Ovary (tissue), 9 donors: ENCODE measurements around the gene TTC28. TPM values are rescaled to one million over a fixed set of nuclear protein-coding genes. Genes with fewer than 3 reads are reported as not detected.

Source experiments
- DNase-seq, 5 donors: peaks; one replicate each; pipeline ENCODE4 v3.0.0-alpha.2; 2019 to 2020
- H3K27ac ChIP-seq, 2 donors: fragments of 200-600 bp; one replicate each; pipeline versions ENCODE4 v1.5.1 to v1.8.0; 2019 to 2022
- H3K27me3 ChIP-seq: fragments of 200-600 bp; one replicate; pipeline ENCODE4 v1.8.0; 2022
- H3K36me3 ChIP-seq: fragments of 200-600 bp; sonication (generic); one replicate; pipeline ENCODE4 v1.5.1; 2019
- H3K4me1 ChIP-seq: one replicate; pipeline ENCODE4 v1.8.1; 2013; ENCODE audit warnings: mild to moderate bottlenecking, moderate library complexity; ENCODE audit not compliant: insufficient read depth
- H3K4me3 ChIP-seq: fragments of 200-600 bp; sonication (generic); one replicate; pipeline ENCODE4 v1.5.1; 2017
- H3K9me3 ChIP-seq, 2 donors: fragments of 200-600 bp in 1 of 2; sonication (generic) in 1 of 2; one replicate each; pipeline versions ENCODE4 v1.5.1 to v1.8.1; 2013 to 2019; ENCODE audit warnings: mild to moderate bottlenecking in 1 of 2, moderate library complexity in 1 of 2
- EP300 ChIP-seq: sonication (generic); formaldehyde crosslinking; IDR thresholded peaks from one replicate; pipeline ENCODE4 v1.6.1; 2017; ENCODE audit warnings: antibody characterized with exemption
- POLR2A ChIP-seq: fragments of 450-650 bp; IDR thresholded peaks from one replicate; pipeline ENCODE4 v1.6.1; 2017; ENCODE audit warnings: antibody characterized with exemption, mild to moderate bottlenecking, moderate library complexity
- WGBS, 3 donors: extraction: QIAGEN DNeasy Blood & Tissue Kit in 1 of 3; methylation state at CpG; one replicate each; pipeline versions ENCODE4 v1.1.5 to v1.1.7; 2013 to 2017; 5-methylcytosine and 5-hydroxymethylcytosine counted together
- intact Hi-C, 4 donors: fragments of 100-400 bp; cut with DNase I; formaldehyde crosslinking; loops; one replicate each; pipeline versions ENCODE4 v1.11.0 to v1.15.1; 2022 to 2023
- polyA plus RNA-seq, 2 donors: library from polyadenylated mRNA; stranded (reverse); fragments of 200-250 nt in 1 of 2; fragments of 350-450 nt in 1 of 2; fragmentation: Illumina TruSeq in 1 of 2; extraction: RNeasy Lipid Tissue Mini Kit (QIAGEN cat#74804) in 1 of 2; gene quantifications; one replicate each; pipeline ENCODE4 v1.2.3, GENCODE V29; 2013 to 2014
- total RNA-seq, 7 donors: library from RNA; depleted of rRNA in 2 of 7; stranded (reverse); fragments of >200 nt in 2 of 7; fragmentation: NEBNext Ultra II Directional in 3 of 7; extraction: Animal tissue kit (Norgen Biotek cat#: 25700) in 3 of 7; gene quantifications; one replicate each; pipeline versions ENCODE4 v1.1.0 to v1.2.4, GENCODE V29; 2016 to 2023
- TF ChIP-seq, protein P1 (sequence below), 3 donors: fragments of 450-650 bp in 2 of 3; fragments of 200-600 bp in 1 of 3; IDR thresholded peaks; one replicate each; pipeline versions ENCODE4 v1.5.1 to v1.8.0; 2016 to 2022; ENCODE audit warnings: antibody characterized with exemption in 3 of 3, mild to moderate bottlenecking in 1 of 3
- donor health status: DM: no; HTN: no; CAD: no; lungs with moderate emphysema.
- donor health status: DM: no; HTN: no; CAD: no.
- donor health status: Bipolar disorder and iron deficiency.
- donor health status: DM: yes; HTN: yes; CAD: no.
- donor health status: DM: no; HTN: no; CAD: no.
- donor health status: DM: yes; HTN: yes; CAD: no.

Gene TTC28
- total and polyA plus RNA-seq, 9 donors, result 16.7 to 127 (median 72.9) TPM

DNA sequence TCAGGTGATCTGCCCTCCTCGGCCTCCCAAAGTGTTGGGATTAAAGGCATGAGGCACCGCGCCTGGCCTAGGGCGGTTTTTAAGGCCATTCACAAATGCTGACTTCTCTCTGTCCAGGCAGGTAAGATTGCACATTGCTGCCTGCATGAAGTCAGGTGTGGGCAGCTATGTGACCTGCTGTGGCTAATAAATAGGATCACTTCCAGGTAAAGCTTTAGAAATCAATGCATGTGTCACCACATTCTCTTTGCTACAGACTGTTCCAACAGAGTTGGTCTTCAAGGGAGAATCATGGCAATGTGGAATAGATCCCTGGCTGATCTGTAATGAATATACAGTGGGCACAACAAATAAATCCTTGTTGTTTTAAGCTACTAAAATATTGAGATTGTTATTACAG is 500.2 kb downstream of the TTC28 start:
- intact Hi-C loops, result no loop called here

DNA sequence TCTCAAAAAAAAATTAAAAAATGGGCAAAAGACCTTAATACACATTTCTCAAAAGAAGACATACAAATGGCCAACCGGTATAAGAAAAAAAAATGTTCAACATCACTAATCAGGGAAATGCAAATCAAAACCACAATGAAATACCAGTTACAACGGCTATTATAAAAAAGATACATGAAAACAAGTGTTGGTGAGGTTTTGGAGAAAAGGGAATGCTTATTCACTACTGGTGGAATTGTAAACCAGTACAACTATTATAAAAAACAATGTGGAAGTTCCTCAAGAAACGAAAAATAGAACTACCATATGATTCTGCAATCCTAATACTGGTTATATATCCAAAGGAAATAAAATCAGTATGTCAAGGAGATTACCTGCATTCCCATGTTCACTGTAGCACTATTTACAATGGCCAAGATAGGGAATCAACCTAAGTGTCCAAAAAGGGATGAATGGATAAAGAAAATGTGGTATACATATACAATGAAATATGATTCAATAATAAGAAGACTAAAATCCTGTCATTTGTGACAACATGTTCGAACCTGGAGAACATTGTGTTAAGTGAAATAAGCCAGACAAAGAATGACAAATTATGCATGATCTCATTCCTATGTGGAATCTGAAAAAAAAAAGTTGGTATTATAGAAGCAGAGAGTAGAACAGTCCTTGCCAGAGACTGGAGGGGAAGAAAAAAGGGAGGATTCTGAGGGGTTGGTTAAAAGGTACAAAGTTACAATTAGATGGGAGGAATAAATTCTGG is 503.7 kb downstream of the TTC28 start:
- H3K4me1 ChIP-seq, result no peaks in the 10 kb centered on the region
- 89 to 97% (median 96%) methylated on average over 4 of the region's 4 CpGs for WGBS, 3 donors
- no peak for DNase-seq
- no peak overlapping the region for H3K27ac ChIP-seq
- no peaks in the 10 kb centered on the region for H3K36me3 ChIP-seq
- H3K4me3 ChIP-seq, result no peak overlapping the region
- intact Hi-C loops, result no loop called here
- H3K27me3 ChIP-seq, result no peaks in the 10 kb centered on the region
- H3K9me3 ChIP-seq, result no peaks in the 10 kb centered on the region
- TF ChIP-seq, protein P1, sequence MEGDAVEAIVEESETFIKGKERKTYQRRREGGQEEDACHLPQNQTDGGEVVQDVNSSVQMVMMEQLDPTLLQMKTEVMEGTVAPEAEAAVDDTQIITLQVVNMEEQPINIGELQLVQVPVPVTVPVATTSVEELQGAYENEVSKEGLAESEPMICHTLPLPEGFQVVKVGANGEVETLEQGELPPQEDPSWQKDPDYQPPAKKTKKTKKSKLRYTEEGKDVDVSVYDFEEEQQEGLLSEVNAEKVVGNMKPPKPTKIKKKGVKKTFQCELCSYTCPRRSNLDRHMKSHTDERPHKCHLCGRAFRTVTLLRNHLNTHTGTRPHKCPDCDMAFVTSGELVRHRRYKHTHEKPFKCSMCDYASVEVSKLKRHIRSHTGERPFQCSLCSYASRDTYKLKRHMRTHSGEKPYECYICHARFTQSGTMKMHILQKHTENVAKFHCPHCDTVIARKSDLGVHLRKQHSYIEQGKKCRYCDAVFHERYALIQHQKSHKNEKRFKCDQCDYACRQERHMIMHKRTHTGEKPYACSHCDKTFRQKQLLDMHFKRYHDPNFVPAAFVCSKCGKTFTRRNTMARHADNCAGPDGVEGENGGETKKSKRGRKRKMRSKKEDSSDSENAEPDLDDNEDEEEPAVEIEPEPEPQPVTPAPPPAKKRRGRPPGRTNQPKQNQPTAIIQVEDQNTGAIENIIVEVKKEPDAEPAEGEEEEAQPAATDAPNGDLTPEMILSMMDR (IDR thresholded peaks at IDR 0.05), result no peak
- TF ChIP-seq POLR2A (no peak), EP300 (no peak)

More for the DNA sequence above, 500.2 kb downstream of the TTC28 start:
- TF ChIP-seq POLR2A (no peak), EP300 (no peak)
- TF ChIP-seq, protein P1 (IDR thresholded peaks at IDR 0.05), result no peak
- Histone ChIP-seq H3K4me1 (no peaks in the 10 kb centered on the region), H3K36me3 (no peaks in the 10 kb centered on the region), H3K27me3 (no peaks in the 10 kb centered on the region), H3K4me3 (no peak overlapping the region), H3K27ac (no peak overlapping the region), H3K9me3 (no peaks in the 10 kb centered on the region)
- WGBS, 3 donors, result 96 to 99% (median 98%) methylated on average over 4 of the region's 4 CpGs
- no peak for DNase-seq

- Histone ChIP-seq H3K36me3 (no peaks in the 10 kb centered on the region), H3K9me3 (no peaks in the 10 kb centered on the region), H3K4me1 (no peaks in the 10 kb centered on the region), H3K27ac (no peak overlapping the region), H3K27me3 (no peaks in the 10 kb centered on the region), H3K4me3 (no peak overlapping the region)
- no peak for DNase-seq
- intact Hi-C loops, result no loop called here
- TF ChIP-seq POLR2A (no peak), EP300 (no peak)
- TF ChIP-seq, protein P1 (IDR thresholded peaks at IDR 0.05), result no peak
- 97 to 98% (median 97%) methylated on average over 4 of the region's 4 CpGs for WGBS, 3 donors
These were observed 505.1 kb downstream of the TTC28 start for GRCh38 chr22:28174509-28174908.

- no peak overlapping the region for H3K4me3 ChIP-seq
- intact Hi-C loops, result no loop called here
- no peaks in the 10 kb centered on the region for H3K4me1 ChIP-seq
- TF ChIP-seq EP300, result no peak
- TF ChIP-seq, protein P1 (IDR thresholded peaks at IDR 0.05), result no peak
- no peak for TF ChIP-seq POLR2A
- no peak overlapping the region for H3K27ac ChIP-seq
- 46 to 59% (median 59%) methylated on average over 4 of the region's 4 CpGs for WGBS, 3 donors
- H3K27me3 ChIP-seq, result no peaks in the 10 kb centered on the region
- no peak for DNase-seq
- no peaks in the 10 kb centered on the region for H3K36me3 ChIP-seq
- H3K9me3 ChIP-seq, result no peaks in the 10 kb centered on the region
These were observed 506.6 kb downstream of the TTC28 start for GRCh38 chr22:28172892-28173670.
